GM19240 (cell line): Measurements from ENCODE around the gene FXR2.

ENCODE experiments used
- DNase-seq: peaks from one replicate; pipeline ENCODE4 v3.0.0; 2011; ENCODE audit warnings: low spot score; ENCODE audit not compliant: insufficient read length

FXR2 gene

GRCh38 chr17:7552621-7553051 is 62.1 kb downstream of the FXR2 start:
- peak; percentile 66 for DNase-seq

GRCh38 chr17:7551396-7551795 is 63.3 kb downstream of the FXR2 start:
- no peak for DNase-seq

- no peak for DNase-seq
These were observed 64.4 kb downstream of the FXR2 start for GRCh38 chr17:7550344-7550743.

- DNase-seq: no peak
These were observed 65.2 kb downstream of the FXR2 start for GRCh38 chr17:7549401-7550055.

- no peak for DNase-seq
These were observed 65.9 kb downstream of the FXR2 start, which contains the start of gene TNFSF12 for GRCh38 chr17:7548585-7549400. TNFSF12 (plus strand) TSS chr17:7549058; CDS start chr17:7549154, 96 bp downstream.

GRCh38 chr17:7544911-7545310 is 69.8 kb downstream of the FXR2 start:
- no peak for DNase-seq
